WTC11 (cell line): ENCODE results near the gene EIF3A. TPM values are rescaled to one million over a fixed set of nuclear protein-coding genes. Genes with fewer than 3 reads are reported as not detected.
A peak's percentile ranks its signal among the peaks of the same experiment; 100 is the strongest.

Experiments used
- ATAC-seq: fragments of 200-7000 bp; cut with Tn5 transposase; 2 replicates; pipeline ENCODE4 v1.10.0; 2021; ENCODE audit warnings: mild to moderate bottlenecking, moderate library complexity
- CTCF ChIA-PET: fragments of 300-600 bp; sonication (Branson Sonifier 250); formaldehyde crosslinking; loops from one replicate; lab custom pipeline; 2021; ENCODE audit warnings: antibody characterized with exemption; lab: Charles Lee
- POLR2A ChIA-PET: fragments of 350-600 bp; sonication (Branson Sonifier 250); formaldehyde crosslinking; loops from one replicate; lab custom pipeline; 2021; ENCODE audit warnings: antibody characterized with exemption; lab: Charles Lee
- DNase-seq: peaks from one replicate; pipeline ENCODE4 v3.0.0; 2021; ENCODE audit warnings: low spot score
- H3K27ac Mint-ChIP-seq: 2 replicates; pipeline ENCODE4 v1.8.0; 2021; ENCODE audit warnings: mixed read lengths
- H3K27me3 Mint-ChIP-seq: 2 replicates; pipeline ENCODE4 v1.8.0; 2021; ENCODE audit warnings: low read depth, mild to moderate bottlenecking, moderate library complexity, mixed read lengths
- H3K36me3 Mint-ChIP-seq: 2 replicates; pipeline ENCODE4 v1.8.0; 2021; ENCODE audit warnings: mixed read lengths
- H3K4me1 Mint-ChIP-seq: 2 replicates; pipeline ENCODE4 v1.8.0; 2022; ENCODE audit warnings: mixed read lengths
- H3K4me3 Mint-ChIP-seq: 2 replicates; pipeline ENCODE4 v1.8.0; 2021; ENCODE audit warnings: mild to moderate bottlenecking, moderate library complexity, mixed read lengths
- H3K9me3 Mint-ChIP-seq: 2 replicates; pipeline ENCODE4 v1.8.0; 2021; ENCODE audit warnings: mixed read lengths
- AFF4 ChIP-seq: sonication (generic); formaldehyde crosslinking; IDR thresholded peaks from 2 replicates; pipeline ENCODE4 v1.8.1; 2023; ENCODE audit warnings: mild to moderate bottlenecking, missing genetic modification reagents, borderline replicate concordance
- ATF2 ChIP-seq: sonication (generic); formaldehyde crosslinking; IDR thresholded peaks from 2 replicates; pipeline ENCODE4 v1.8.1; 2022; ENCODE audit warnings: low read depth, missing genetic modification reagents, borderline replicate concordance
- CREM ChIP-seq: sonication (generic); formaldehyde crosslinking; IDR thresholded peaks from 2 replicates; pipeline ENCODE4 v1.8.1; 2022; ENCODE audit warnings: mild to moderate bottlenecking, missing genetic modification reagents, moderate library complexity
- E2F5 ChIP-seq: sonication (generic); formaldehyde crosslinking; IDR thresholded peaks from 2 replicates; pipeline ENCODE4 v1.8.1; 2022; ENCODE audit warnings: mild to moderate bottlenecking, moderate library complexity, missing genetic modification reagents
- FOXK1 ChIP-seq: sonication (generic); formaldehyde crosslinking; IDR thresholded peaks from 2 replicates; pipeline ENCODE4 v1.8.0; 2022; ENCODE audit warnings: mild to moderate bottlenecking, moderate library complexity, missing genetic modification reagents
- GABPB1 ChIP-seq: sonication (generic); formaldehyde crosslinking; IDR thresholded peaks from 2 replicates; pipeline ENCODE4 v1.8.1; 2023; ENCODE audit warnings: mild to moderate bottlenecking, missing genetic modification reagents
- GTF2I ChIP-seq: fragments of 250-450 bp; sonication (Bioruptor Pico); conservative IDR thresholded peaks from 2 replicates; pipeline ENCODE4 v1.4.0; 2021; ENCODE audit warnings: mild to moderate bottlenecking
- IRF1 ChIP-seq: sonication (generic); formaldehyde crosslinking; IDR thresholded peaks from 2 replicates; pipeline ENCODE4 v1.8.0; 2023; ENCODE audit warnings: missing genetic modification reagents
- JUN ChIP-seq: sonication (generic); formaldehyde crosslinking; IDR thresholded peaks from 2 replicates; pipeline ENCODE4 v1.8.0; 2023; ENCODE audit warnings: mild to moderate bottlenecking, missing genetic modification reagents
- KAT7 ChIP-seq: sonication (generic); formaldehyde crosslinking; IDR thresholded peaks from 2 replicates; pipeline ENCODE4 v1.8.1; 2023; ENCODE audit warnings: missing genetic modification reagents, mild to moderate bottlenecking, borderline replicate concordance
- MAX ChIP-seq: sonication (generic); formaldehyde crosslinking; IDR thresholded peaks from 2 replicates; pipeline ENCODE4 v1.8.0; 2022; ENCODE audit warnings: mild to moderate bottlenecking, missing genetic modification reagents
- NFATC4 ChIP-seq: fragments of 250-450 bp; sonication (Bioruptor Pico); IDR thresholded peaks from 2 replicates; pipeline ENCODE4 v1.9.0; 2021; ENCODE audit warnings: mild to moderate bottlenecking
- NR1H2 ChIP-seq: sonication (generic); formaldehyde crosslinking; IDR thresholded peaks from 2 replicates; pipeline ENCODE4 v1.9.0; 2021; ENCODE audit warnings: mild to moderate bottlenecking, moderate library complexity, missing genetic modification reagents
- PRRX2 ChIP-seq: fragments of 250-450 bp; sonication (Bioruptor Pico); IDR thresholded peaks from 2 replicates; pipeline ENCODE4 v1.8.0; 2021; ENCODE audit warnings: mild to moderate bottlenecking
- STAT6 ChIP-seq: sonication (generic); formaldehyde crosslinking; conservative IDR thresholded peaks from 2 replicates; pipeline ENCODE4 v1.8.1; 2023; ENCODE audit warnings: mild to moderate bottlenecking, low read depth, missing genetic modification reagents, moderate library complexity
- ZBTB43 ChIP-seq: sonication (generic); formaldehyde crosslinking; IDR thresholded peaks from 2 replicates; pipeline ENCODE4 v1.8.1; 2023; ENCODE audit warnings: mild to moderate bottlenecking, missing genetic modification reagents
- ZNF232 ChIP-seq: sonication (generic); formaldehyde crosslinking; IDR thresholded peaks from 2 replicates; pipeline ENCODE4 v1.8.0; 2022; ENCODE audit warnings: mild to moderate bottlenecking, missing genetic modification reagents
- ZNF396 ChIP-seq: fragments of 250-450 bp; sonication (Bioruptor Pico); IDR thresholded peaks from 2 replicates; pipeline ENCODE4 v1.8.0; 2021; ENCODE audit warnings: mild to moderate bottlenecking, moderate library complexity, borderline replicate concordance
- ZNF532 ChIP-seq: fragments of 250-450 bp; sonication (Bioruptor Pico); IDR thresholded peaks from 2 replicates; pipeline ENCODE4 v1.9.0; 2021; ENCODE audit warnings: mild to moderate bottlenecking, borderline replicate concordance
- total RNA-seq: library from RNA; stranded (reverse); gene quantifications from 3 replicates; pipeline ENCODE4 v1.2.3, GENCODE V29; 2021

EIF3A gene
- total RNA-seq, 1 experiment from 2014 or later, result 213 TPM

GRCh38 chr10:119080521-119081259, at the start of gene EIF3A (continued):
- TF ChIP-seq ZNF532 (CRISPR knock-in tag), result no peak
- peak; percentile 56; the same call in 1 of the 2 replicates for TF ChIP-seq ZBTB43 (CRISPR knock-in tag)
- TF ChIP-seq NFATC4 (CRISPR knock-in tag), result no peak
- peak; percentile 60 for TF ChIP-seq GABPB1 (CRISPR knock-in tag)
- no peak for TF ChIP-seq ATF2 (CRISPR knock-in tag)
- no peak for TF ChIP-seq GTF2I

GRCh38 chr10:119129721-119130120, 49.1 kb upstream of the EIF3A start:
- Mint-ChIP-seq H3K4me1 (no peaks in the 10 kb centered on the region), H3K9me3 (0 out of 2 replicates have a peak, but pooled peaks cover 4% of the 10 kb centered on the region), H3K4me3 (no peak overlapping the region), H3K27me3 (no peaks in the 10 kb centered on the region), H3K36me3 (peaks cover 60% of the 10 kb centered on the region), H3K27ac (no peak overlapping the region)
- POLR2A ChIA-PET, result interaction anchor here (0.6 kb wide), 1 partner anchor 13 kb away, joined by 7 read pairs; no protein-coding TSS in a partner anchor
- DNase-seq, result no peak
- no peak for ATAC-seq
- CTCF ChIA-PET, result interaction anchor here (0.6 kb wide), 1 partner anchor 561 kb away, joined by 3 read pairs; no protein-coding TSS in a partner anchor
- TF ChIP-seq KAT7 (CRISPR knock-in tag), result no peak
- no peak for TF ChIP-seq MAX (CRISPR knock-in tag)
- TF ChIP-seq CREM (CRISPR knock-in tag), result no peak
- TF ChIP-seq NR1H2, result no peak
- TF ChIP-seq STAT6, result no peak
- TF ChIP-seq JUN (CRISPR knock-in tag), result no peak
- TF ChIP-seq ZNF232 (CRISPR knock-in tag), result no peak
- TF ChIP-seq FOXK1 (CRISPR knock-in tag), result no peak
- no peak for TF ChIP-seq PRRX2 (CRISPR knock-in tag)
- TF ChIP-seq AFF4 (CRISPR knock-in tag), result no peak
- TF ChIP-seq IRF1 (CRISPR knock-in tag), result no peak
- TF ChIP-seq E2F5, result no peak
- TF ChIP-seq GTF2I, result no peak
- TF ChIP-seq ZNF396 (CRISPR knock-in tag), result no peak
